Endothelial cell of umbilical vein (primary cell): ENCODE measurements around the gene TIMM29. TPM values are rescaled to one million over a fixed set of nuclear protein-coding genes. Genes with fewer than 3 reads are reported as not detected.

Experiments
- BruUV-seq: library from RNA; stranded (reverse); fragments of 400-500 nt; replicated peaks from 2 replicates; lab custom pipeline; 2021; lab: Mats Ljungman, UMichigan
- CTCF ChIA-PET: fragments of 300-600, 350-600 bp; sonication (Branson Sonifier 250); formaldehyde crosslinking; loops from one replicate; lab custom pipeline; 2021; ENCODE audit warnings: antibody characterized with exemption, inconsistent platforms; lab: Charles Lee
- POLR2A ChIA-PET: fragments of 300-600, 350-600 bp; sonication (Branson Sonifier 250); formaldehyde crosslinking; loops from one replicate; lab custom pipeline; 2021; ENCODE audit warnings: antibody characterized with exemption, inconsistent platforms; lab: Charles Lee
- DNase-seq: peaks from one replicate; pipeline ENCODE4 v3.0.0-alpha.2; 2011; ENCODE audit warnings: low read depth, low spot score
- FAIRE-seq: peaks from 2 replicates; lab custom pipeline; 2011; peaks lifted over from hg19 to GRCh38; lab: Jason Lieb, UNC
- H2AFZ ChIP-seq: 2 replicates; pipeline ENCODE4 v1.6.0; 2012; ENCODE audit warnings: low read depth, low read length, control low read depth, inconsistent platforms
- H3K27ac ChIP-seq: 2 replicates; pipeline ENCODE4 v1.5.1; 2011; ENCODE audit warnings: low read depth, mild to moderate bottlenecking, control low read depth, low read length, moderate library complexity; ENCODE audit not compliant: insufficient read depth
- H3K27me3 ChIP-seq, 2 experiments: 2 replicates each; pipeline versions ENCODE4 v1.6.0 to v1.6.1; 2011; ENCODE audit warnings: low read length in 2 of 2, mixed read lengths in 1 of 2; ENCODE audit not compliant: control insufficient read depth in 2 of 2, insufficient read depth in 2 of 2
- H3K36me3 ChIP-seq, 2 experiments: 2 replicates in 1 of 2; 3 replicates in 1 of 2; pipeline ENCODE4 v1.5.1; 2011; ENCODE audit warnings: low read length in 2 of 2, mild to moderate bottlenecking in 1 of 2, moderate library complexity in 1 of 2; ENCODE audit not compliant: control insufficient read depth in 2 of 2, insufficient read depth in 2 of 2; ENCODE audit errors: extremely low read depth in 1 of 2
- H3K4me1 ChIP-seq: 3 replicates; pipeline ENCODE4 v1.5.1; 2011; ENCODE audit warnings: mild to moderate bottlenecking, low read length; ENCODE audit not compliant: control insufficient read depth, insufficient read depth; ENCODE audit errors: extremely low read depth
- H3K4me2 ChIP-seq: 2 replicates; pipeline ENCODE4 v1.6.1; 2011; ENCODE audit warnings: low read length, control low read depth, mixed read lengths; ENCODE audit not compliant: insufficient read depth
- H3K4me3 ChIP-seq, 3 experiments: fragments of 200-600 bp in 1 of 3; sonication (generic), shearing (Covaris generic) in 1 of 3; replicated peaks in 1 of 3; 2 replicates each; pipeline ENCODE4 v1.5.1; 2011 to 2016; ENCODE audit warnings: control low read depth in 3 of 3, low read length in 3 of 3, mild to moderate bottlenecking in 2 of 3, inconsistent platforms in 1 of 3, low read depth in 1 of 3, moderate library complexity in 1 of 3; ENCODE audit not compliant: insufficient read depth in 1 of 3
- H3K79me2 ChIP-seq: 2 replicates; pipeline ENCODE4 v1.6.0; 2012; ENCODE audit warnings: low read length, inconsistent platforms; ENCODE audit not compliant: control insufficient read depth, insufficient read depth
- H3K9ac ChIP-seq: replicated peaks from 2 replicates; pipeline ENCODE3; 2011; ENCODE audit warnings: low read length, control low read depth; ENCODE audit not compliant: insufficient read depth; ENCODE audit errors: extremely low read depth
- H3K9me1 ChIP-seq: replicated peaks from 3 replicates; pipeline ENCODE4 v1.6.0; 2011; ENCODE audit warnings: mild to moderate bottlenecking, low read length; ENCODE audit not compliant: control insufficient read depth, insufficient read depth; ENCODE audit errors: extremely low read depth
- H3K9me3 ChIP-seq: replicated peaks from 2 replicates; pipeline ENCODE4 v1.5.1; 2012; ENCODE audit warnings: low read length, inconsistent platforms; ENCODE audit not compliant: control insufficient read depth, insufficient read depth
- H4K20me1 ChIP-seq: replicated peaks from 2 replicates; pipeline ENCODE3; 2011; ENCODE audit warnings: mild to moderate bottlenecking, low read length; ENCODE audit not compliant: control insufficient read depth, insufficient read depth; ENCODE audit errors: extremely low read depth
- EZH2 ChIP-seq: IDR thresholded peaks from 2 replicates; pipeline ENCODE4 v1.6.1; 2012; ENCODE audit warnings: borderline replicate concordance, low read depth, mild to moderate bottlenecking, moderate library complexity, low read length, inconsistent platforms; ENCODE audit not compliant: severe bottlenecking
- FOS ChIP-seq: IDR thresholded peaks from 2 replicates; pipeline ENCODE4 v1.6.1; 2011; ENCODE audit warnings: mild to moderate bottlenecking, low read length, moderate library complexity, borderline replicate concordance; ENCODE audit not compliant: insufficient read depth
- GATA2 ChIP-seq: IDR thresholded peaks from 2 replicates; pipeline ENCODE4 v1.7.0; 2011; ENCODE audit warnings: low read depth, mild to moderate bottlenecking, moderate library complexity, mixed read lengths, low read length; ENCODE audit not compliant: insufficient read length, insufficient read depth
- JUN ChIP-seq: IDR thresholded peaks from 2 replicates; pipeline ENCODE4 v1.6.1; 2011; ENCODE audit warnings: borderline replicate concordance, low read depth; ENCODE audit not compliant: insufficient read length, insufficient read depth
- MYC ChIP-seq: IDR thresholded peaks from one replicate; pipeline ENCODE4 v1.6.1; 2011; ENCODE audit warnings: mild to moderate bottlenecking, low read depth, low read length
- POLR2AphosphoS5 ChIP-seq: IDR thresholded peaks from 2 replicates; pipeline ENCODE4 v1.6.1; 2012; ENCODE audit warnings: low read depth, mild to moderate bottlenecking, control low read depth, low read length, moderate library complexity; ENCODE audit not compliant: insufficient read depth
- dilution Hi-C: fragments of 300-500 bp; cut with MboI; formaldehyde crosslinking; loops from one replicate; pipeline ENCODE4 v1.15.0; 2019; ENCODE audit warnings: low sequenced_read_pairs; ENCODE audit not compliant: extremely low pct_ligation_motif_present
- intact Hi-C: fragments of 100-400 bp; cut with micrococcal nuclease; formaldehyde crosslinking; loops from one replicate; pipeline ENCODE4 v1.10.0; 2022
- polyA plus RNA-seq, 4 experiments: library from polyadenylated mRNA; depleted of rRNA in 3 of 4; stranded (reverse) in 3 of 4; unstranded in 1 of 4; fragments of >200 nt; gene quantifications; 2 replicates each; pipeline versions ENCODE4 v1.2.1 to v1.2.3, GENCODE V29; 2011 to 2012; ENCODE audit warnings: missing spikeins in 1 of 4
- total RNA-seq: library from RNA; stranded (reverse); gene quantifications from 2 replicates; pipeline ENCODE4 v1.2.3, GENCODE V29; 2021
- TF ChIP-seq, protein P1 (sequence below): IDR thresholded peaks from 2 replicates; pipeline ENCODE4 v1.6.1; 2011; ENCODE audit not compliant: insufficient read depth, insufficient read length
- TF ChIP-seq, protein P2 (sequence below), 2 donors: IDR thresholded peaks; 1 replicate in 1 of 2; 2 replicates in 1 of 2; pipeline ENCODE4 v1.5.1; 2011; ENCODE audit warnings: low read length in 2 of 2, mild to moderate bottlenecking in 2 of 2, moderate library complexity in 2 of 2, control low read depth in 1 of 2, inconsistent platforms in 1 of 2, low read depth in 1 of 2; ENCODE audit not compliant: insufficient read depth in 1 of 2; ENCODE audit errors: extremely low read depth in 1 of 2

Gene TIMM29
- total and polyA plus RNA-seq, 2 donors (not counting 3 experiments of a cell fraction or from before 2014, with no cell fraction given), result 10.7 to 20.6 TPM

DNA sequence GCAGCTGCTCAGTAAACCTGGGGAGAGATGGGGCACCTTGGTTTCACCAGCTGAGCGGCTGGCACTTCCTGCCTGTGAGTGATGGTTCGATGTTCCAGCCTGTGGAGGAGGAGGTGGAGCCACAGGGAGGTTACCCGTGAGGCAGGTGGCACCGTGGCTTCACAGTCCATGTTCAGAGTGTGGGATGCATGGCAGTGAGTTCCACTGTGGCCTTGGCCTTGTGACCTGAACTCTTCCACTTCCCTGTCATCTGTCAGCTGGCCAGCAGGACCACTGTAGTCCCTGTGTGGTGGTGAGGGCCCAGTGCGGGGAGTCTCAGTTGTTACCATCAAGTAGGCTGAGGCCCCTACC, 49.1 kb downstream of the TIMM29 start:
- H3K27me3 ChIP-seq, result no peaks in the 10 kb centered on the region
- H3K79me2 ChIP-seq, result peaks cover 91% of the 10 kb centered on the region
- H3K36me3 ChIP-seq, result peaks cover 0 to 6% of the 10 kb centered on the region in 2 experiments
- H4K20me1 ChIP-seq, result no peaks in the 10 kb centered on the region
- H3K9me3 ChIP-seq, result no peaks in the 10 kb centered on the region
- no peaks in the 10 kb centered on the region for H3K9me1 ChIP-seq
- intact Hi-C loops, result no loop called here
- no peak overlapping the region for H3K4me3 ChIP-seq
- no peak for FAIRE-seq
- no peak overlapping the region for H3K9ac ChIP-seq
- ChIA-PET POLR2A (no interaction called here), CTCF (interaction anchor here (3.6 kb wide), 1 partner anchor 41 kb away, joined by 24 read pairs; no protein-coding TSS in a partner anchor)
- no TSS peak for BruUV-seq
- no peak overlapping the region for H3K27ac ChIP-seq
- H3K4me2 ChIP-seq, result no peak overlapping the region
- dilution Hi-C loops, result no loop called here
- DNase-seq, result no peak
- peaks cover 7% of the 10 kb centered on the region for H3K4me1 ChIP-seq
- no peak overlapping the region for H2AFZ ChIP-seq
- TF ChIP-seq MYC, result no peak
- no peak for TF ChIP-seq EZH2
- no peak for TF ChIP-seq FOS
- TF ChIP-seq JUN, result no peak
- TF ChIP-seq, protein P1, sequence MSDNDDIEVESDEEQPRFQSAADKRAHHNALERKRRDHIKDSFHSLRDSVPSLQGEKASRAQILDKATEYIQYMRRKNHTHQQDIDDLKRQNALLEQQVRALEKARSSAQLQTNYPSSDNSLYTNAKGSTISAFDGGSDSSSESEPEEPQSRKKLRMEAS, result no peak
- TF ChIP-seq GATA2, result no peak
- TF ChIP-seq, protein P2, sequence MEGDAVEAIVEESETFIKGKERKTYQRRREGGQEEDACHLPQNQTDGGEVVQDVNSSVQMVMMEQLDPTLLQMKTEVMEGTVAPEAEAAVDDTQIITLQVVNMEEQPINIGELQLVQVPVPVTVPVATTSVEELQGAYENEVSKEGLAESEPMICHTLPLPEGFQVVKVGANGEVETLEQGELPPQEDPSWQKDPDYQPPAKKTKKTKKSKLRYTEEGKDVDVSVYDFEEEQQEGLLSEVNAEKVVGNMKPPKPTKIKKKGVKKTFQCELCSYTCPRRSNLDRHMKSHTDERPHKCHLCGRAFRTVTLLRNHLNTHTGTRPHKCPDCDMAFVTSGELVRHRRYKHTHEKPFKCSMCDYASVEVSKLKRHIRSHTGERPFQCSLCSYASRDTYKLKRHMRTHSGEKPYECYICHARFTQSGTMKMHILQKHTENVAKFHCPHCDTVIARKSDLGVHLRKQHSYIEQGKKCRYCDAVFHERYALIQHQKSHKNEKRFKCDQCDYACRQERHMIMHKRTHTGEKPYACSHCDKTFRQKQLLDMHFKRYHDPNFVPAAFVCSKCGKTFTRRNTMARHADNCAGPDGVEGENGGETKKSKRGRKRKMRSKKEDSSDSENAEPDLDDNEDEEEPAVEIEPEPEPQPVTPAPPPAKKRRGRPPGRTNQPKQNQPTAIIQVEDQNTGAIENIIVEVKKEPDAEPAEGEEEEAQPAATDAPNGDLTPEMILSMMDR (IDR thresholded peaks at IDR 0.05; ENCODE audit: extremely low read depth in 1 of 2, insufficient read depth in 1 of 2, low read depth in 1 of 2, low read length in 2 of 2), result no peak
- TF ChIP-seq POLR2AphosphoS5, result no peak

Other genes starting within 250 kb of the TIMM29 start
- 38.2 and 41.7 TPM in 2 replicates for gene QTRT1, start 227.4 kb upstream of the TIMM29 start, total RNA-seq
- gene QTRT1, start 227.4 kb upstream of the TIMM29 start, polyA plus RNA-seq, result 61.0 and 64.9 TPM in 2 replicates
- 164 and 175 TPM in 2 replicates for gene DNM2, start 210.7 kb upstream of the TIMM29 start, total RNA-seq
- gene DNM2, start 210.7 kb upstream of the TIMM29 start, polyA plus RNA-seq, result 81.8 and 89.9 TPM in 2 replicates
- gene TMED1, start 92.6 kb upstream of the TIMM29 start, total RNA-seq, result 31.2 and 33.9 TPM in 2 replicates
- 60.4 and 63.6 TPM in 2 replicates for gene TMED1, start 92.6 kb upstream of the TIMM29 start, polyA plus RNA-seq
- gene C19orf38, start 80.4 kb upstream of the TIMM29 start, total RNA-seq, result not detected in 2 replicates
- not detected in 2 replicates for gene C19orf38, start 80.4 kb upstream of the TIMM29 start, polyA plus RNA-seq
- 70.8 and 72.2 TPM in 2 replicates for gene CARM1, start 57.3 kb upstream of the TIMM29 start, total RNA-seq
- gene CARM1, start 57.3 kb upstream of the TIMM29 start, polyA plus RNA-seq, result 65.6 and 73.7 TPM in 2 replicates
- 45.3 and 47.8 TPM in 2 replicates for gene YIPF2, start 172 bp upstream of the TIMM29 start, total RNA-seq
- 104 and 148 TPM in 2 replicates for gene YIPF2, start 172 bp upstream of the TIMM29 start, polyA plus RNA-seq
- gene SMARCA4, start 32.2 kb downstream of the TIMM29 start, total RNA-seq, result 177 and 178 TPM in 2 replicates
- 63.0 and 65.0 TPM in 2 replicates for gene SMARCA4, start 32.2 kb downstream of the TIMM29 start, polyA plus RNA-seq
- 174 and 175 TPM in 2 replicates for gene LDLR, start 160.7 kb downstream of the TIMM29 start, total RNA-seq
- 142 and 144 TPM in 2 replicates for gene LDLR, start 160.7 kb downstream of the TIMM29 start, polyA plus RNA-seq
- gene SPC24, start 227.0 kb downstream of the TIMM29 start, total RNA-seq, result 68.5 and 70.0 TPM in 2 replicates
- gene SPC24, start 227.0 kb downstream of the TIMM29 start, polyA plus RNA-seq, result 17.2 and 19.8 TPM in 2 replicates